GM23338 (cell line): ENCODE data around the gene NEO1. TPM values are rescaled to one million over a fixed set of nuclear protein-coding genes. Genes with fewer than 3 reads are reported as not detected.

Source experiments
- ATAC-seq: fragments of 200-7000 bp; cut with Tn5 transposase; 3 replicates; pipeline ENCODE4 v1.9.1; 2020
- DNase-seq: peaks from one replicate; pipeline ENCODE4 v3.0.0-alpha.2; 2015; ENCODE audit warnings: low spot score
- H2AFZ ChIP-seq: fragments of 200-600 bp; sonication (generic); 2 replicates; pipeline ENCODE4 v1.8.0; 2016; ENCODE audit warnings: antibody characterized with exemption, mild to moderate bottlenecking, moderate library complexity
- H3F3A ChIP-seq: fragments of 200-600 bp; sonication (generic); replicated peaks from 2 replicates; pipeline ENCODE4 v1.8.0; 2017; ENCODE audit warnings: antibody characterized with exemption, mixed run types, low read depth
- H3K27ac ChIP-seq: fragments of 200-600 bp; sonication (generic); 2 replicates; pipeline ENCODE4 v1.6.1; 2016; ENCODE audit warnings: low read depth
- H3K27me3 ChIP-seq: fragments of 200-600 bp; sonication (generic); 2 replicates; pipeline ENCODE4 v1.8.0; 2016; ENCODE audit warnings: mild to moderate bottlenecking, mixed run types, moderate library complexity; ENCODE audit not compliant: insufficient read depth
- H3K36me3 ChIP-seq: fragments of 200-600 bp; sonication (generic); 2 replicates; pipeline ENCODE4 v1.8.0; 2016; ENCODE audit warnings: mild to moderate bottlenecking; ENCODE audit not compliant: insufficient read depth
- H3K4me1 ChIP-seq: fragments of 200-600 bp; sonication (generic); 2 replicates; pipeline ENCODE4 v1.8.0; 2016; ENCODE audit warnings: mild to moderate bottlenecking, moderate library complexity; ENCODE audit not compliant: insufficient read depth
- H3K4me2 ChIP-seq: fragments of 200-600 bp; sonication (generic); 2 replicates; pipeline ENCODE4 v1.7.1; 2017; ENCODE audit warnings: mixed run types
- H3K4me3 ChIP-seq: fragments of 200-600 bp; sonication (generic); 2 replicates; pipeline ENCODE4 v1.6.1; 2016; ENCODE audit warnings: mixed run types
- H3K79me2 ChIP-seq: fragments of 200-600 bp; sonication (generic); replicated peaks from 2 replicates; pipeline ENCODE4 v1.8.0; 2017; ENCODE audit warnings: mild to moderate bottlenecking; ENCODE audit not compliant: insufficient read depth
- H3K9me2 ChIP-seq: fragments of 200-600 bp; sonication (generic); 2 replicates; pipeline ENCODE4 v1.8.0; 2017; ENCODE audit not compliant: insufficient read depth
- H4K20me1 ChIP-seq: fragments of 200-600 bp; sonication (generic); replicated peaks from 2 replicates; pipeline ENCODE4 v1.8.0; 2017; ENCODE audit warnings: mild to moderate bottlenecking; ENCODE audit not compliant: insufficient read depth
- H3K27ac Mint-ChIP-seq: 2 replicates; pipeline ENCODE4 v1.8.0; 2020; ENCODE audit warnings: inconsistent platforms, mild to moderate bottlenecking, moderate library complexity, mixed read lengths
- H3K27me3 Mint-ChIP-seq: 3 replicates; pipeline ENCODE4 v1.8.0; 2022; ENCODE audit warnings: low read depth, mild to moderate bottlenecking, moderate library complexity, mixed read lengths, inconsistent platforms; ENCODE audit not compliant: insufficient read depth, poor library complexity
- H3K36me3 Mint-ChIP-seq: 3 replicates; pipeline ENCODE4 v1.8.0; 2021; ENCODE audit warnings: low read depth, mild to moderate bottlenecking, inconsistent platforms, moderate library complexity, mixed read lengths
- H3K4me1 Mint-ChIP-seq: 3 replicates; pipeline ENCODE4 v1.8.0; 2020; ENCODE audit warnings: mild to moderate bottlenecking, inconsistent platforms, mixed read lengths
- H3K4me3 Mint-ChIP-seq: 3 replicates; pipeline ENCODE4 v1.8.0; 2021; ENCODE audit warnings: moderate library complexity, mild to moderate bottlenecking, inconsistent platforms, mixed read lengths
- H3K9me3 Mint-ChIP-seq: 3 replicates; pipeline ENCODE4 v1.8.0; 2020; ENCODE audit warnings: moderate library complexity, mild to moderate bottlenecking, inconsistent platforms, mixed read lengths
- CREB1 ChIP-seq: fragments of 250-450 bp; sonication (Bioruptor Pico); IDR thresholded peaks from 2 replicates; pipeline ENCODE4 v1.5.0; 2020; ENCODE audit warnings: low read depth, mild to moderate bottlenecking, moderate library complexity
- ETS1 ChIP-seq: IDR thresholded peaks from 2 replicates; pipeline ENCODE4 v1.6.1; 2016; ENCODE audit warnings: antibody characterized with exemption
- EZH2 ChIP-seq: fragments of 200-600 bp; sonication (generic); IDR thresholded peaks from one replicate; pipeline ENCODE4 v1.8.0; 2017; ENCODE audit warnings: antibody characterized with exemption, mild to moderate bottlenecking, low read depth; ENCODE audit not compliant: unreplicated experiment
- EZH2phosphoT487 ChIP-seq: fragments of 200-600 bp; sonication (generic); IDR thresholded peaks from one replicate; pipeline ENCODE4 v1.8.1; 2018; ENCODE audit warnings: antibody characterized with exemption; ENCODE audit not compliant: unreplicated experiment
- JUNB ChIP-seq: IDR thresholded peaks from one replicate; pipeline ENCODE4 v1.6.1; 2016; ENCODE audit warnings: antibody characterized with exemption; ENCODE audit not compliant: unreplicated experiment
- NANOG ChIP-seq: IDR thresholded peaks from 2 replicates; pipeline ENCODE4 v1.6.1; 2016; ENCODE audit warnings: antibody characterized with exemption, borderline replicate concordance
- POLR2AphosphoS5 ChIP-seq: IDR thresholded peaks from 2 replicates; pipeline ENCODE4 v1.6.1; 2016; ENCODE audit warnings: antibody characterized with exemption, low read depth
- STAT1 ChIP-seq: IDR thresholded peaks from one replicate; pipeline ENCODE4 v1.6.1; 2016; ENCODE audit warnings: antibody characterized with exemption; ENCODE audit not compliant: unreplicated experiment
- ZNF114 ChIP-seq: fragments of 250-450 bp; sonication (Bioruptor Pico); IDR thresholded peaks from 2 replicates; pipeline ENCODE4 v1.5.0; 2020; ENCODE audit warnings: mild to moderate bottlenecking, moderate library complexity
- ZNF331 ChIP-seq: fragments of 250-450 bp; sonication (Bioruptor Pico); IDR thresholded peaks from 2 replicates; pipeline ENCODE4 v1.5.0; 2020; ENCODE audit warnings: low read depth, mild to moderate bottlenecking, moderate library complexity
- polyA plus RNA-seq: library from polyadenylated mRNA; unstranded; fragments of >200 nt; fragmentation: Nextera tagmentation; extraction: Ambion mirVana; gene quantifications from 2 replicates; pipeline ENCODE4 v1.2.1, GENCODE V29; 2016
- total RNA-seq: library from RNA; depleted of rRNA; stranded (reverse); fragments of >200 nt; shearing (Covaris generic); gene quantifications from 2 replicates; pipeline ENCODE4 v1.2.3, GENCODE V29; 2014
- TF ChIP-seq, protein P1 (sequence below), 2 experiments: fragments of 200-600 bp in 1 of 2; sonication (generic) in 1 of 2; conservative IDR thresholded peaks; 2 replicates each; pipeline versions ENCODE4 v1.5.1 to v1.6.1; 2016 to 2017; ENCODE audit warnings: antibody characterized with exemption in 2 of 2, low read depth in 2 of 2, mild to moderate bottlenecking in 2 of 2, moderate library complexity in 1 of 2
- TF ChIP-seq, protein P2 (sequence below): fragments of 250-450 bp; sonication (Bioruptor Pico); IDR thresholded peaks from 2 replicates; pipeline ENCODE4 v1.5.0; 2020; ENCODE audit warnings: mild to moderate bottlenecking, moderate library complexity
- TF ChIP-seq, protein P3 (sequence below): IDR thresholded peaks from one replicate; pipeline ENCODE4 v1.6.1; 2018; ENCODE audit warnings: antibody characterized with exemption; ENCODE audit not compliant: unreplicated experiment

The NEO1 gene
- total and polyA plus RNA-seq, 2 experiments from 2014 or later, result 8.4 to 45.8 TPM

DNA sequence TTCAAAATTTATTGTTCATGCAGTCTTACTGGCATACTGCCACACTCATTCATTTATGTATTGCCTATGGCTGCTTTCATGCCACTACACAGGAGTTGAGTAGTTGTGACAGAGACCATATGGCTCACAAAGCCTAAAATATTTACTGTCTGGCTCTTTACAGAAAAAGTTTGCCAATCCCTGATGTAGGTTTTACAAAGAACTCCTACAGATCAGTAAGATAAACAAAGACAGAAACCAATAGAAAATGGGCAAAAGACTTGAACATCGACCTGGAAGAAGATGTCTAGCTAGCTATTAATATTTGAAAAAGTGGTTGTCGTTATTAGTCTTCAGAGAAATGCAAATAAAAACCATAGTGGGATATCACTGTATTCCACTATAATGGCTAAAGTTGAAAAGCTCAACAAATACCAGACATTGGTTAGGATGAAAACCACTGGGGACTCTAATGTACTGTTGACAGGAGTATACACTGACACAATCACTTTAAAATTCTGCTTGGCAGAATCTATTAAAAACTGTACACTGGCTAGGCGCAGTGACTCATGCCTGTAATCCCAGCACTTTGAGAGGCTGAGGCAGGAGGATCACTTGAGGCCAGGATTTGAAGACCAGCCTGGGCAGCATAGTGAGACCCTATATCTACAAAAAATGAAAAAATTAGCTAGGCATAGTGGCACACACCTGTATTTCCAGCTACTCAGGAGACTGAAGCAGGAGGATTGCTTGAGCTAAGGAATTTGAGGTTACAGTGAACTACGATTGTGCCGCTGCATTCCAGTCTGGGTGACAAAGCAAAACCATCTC, 87.7 kb downstream of the NEO1 start:
- no peak overlapping the region for H3K4me3 Mint-ChIP-seq

More for the DNA sequence above, 87.7 kb downstream of the NEO1 start:
- Mint-ChIP-seq H3K9me3 (no peaks in the 10 kb centered on the region), H3K36me3 (no peaks in the 10 kb centered on the region; the same call in 2 of the 3 replicates), H3K4me1 (peaks cover 2% of the 10 kb centered on the region; the same call in 1 of the 3 replicates), H3K27me3 (no peaks in the 10 kb centered on the region), H3K27ac (no peak overlapping the region)
- Histone ChIP-seq H3K4me2 (no peak overlapping the region), H3F3A (no peaks in the 10 kb centered on the region), H3K4me3 (no peak overlapping the region), H3K36me3 (no peaks in the 10 kb centered on the region; the same call in 1 of the 2 replicates), H4K20me1 (no peaks in the 10 kb centered on the region), H3K27ac (no peak overlapping the region; the same call in 1 of the 2 replicates), H3K79me2 (no peaks in the 10 kb centered on the region), H3K4me1 (no peaks in the 10 kb centered on the region), H2AFZ (no peak overlapping the region), H3K27me3 (no peaks in the 10 kb centered on the region), H3K9me2 (no peaks in the 10 kb centered on the region)
- TF ChIP-seq, protein P1, sequence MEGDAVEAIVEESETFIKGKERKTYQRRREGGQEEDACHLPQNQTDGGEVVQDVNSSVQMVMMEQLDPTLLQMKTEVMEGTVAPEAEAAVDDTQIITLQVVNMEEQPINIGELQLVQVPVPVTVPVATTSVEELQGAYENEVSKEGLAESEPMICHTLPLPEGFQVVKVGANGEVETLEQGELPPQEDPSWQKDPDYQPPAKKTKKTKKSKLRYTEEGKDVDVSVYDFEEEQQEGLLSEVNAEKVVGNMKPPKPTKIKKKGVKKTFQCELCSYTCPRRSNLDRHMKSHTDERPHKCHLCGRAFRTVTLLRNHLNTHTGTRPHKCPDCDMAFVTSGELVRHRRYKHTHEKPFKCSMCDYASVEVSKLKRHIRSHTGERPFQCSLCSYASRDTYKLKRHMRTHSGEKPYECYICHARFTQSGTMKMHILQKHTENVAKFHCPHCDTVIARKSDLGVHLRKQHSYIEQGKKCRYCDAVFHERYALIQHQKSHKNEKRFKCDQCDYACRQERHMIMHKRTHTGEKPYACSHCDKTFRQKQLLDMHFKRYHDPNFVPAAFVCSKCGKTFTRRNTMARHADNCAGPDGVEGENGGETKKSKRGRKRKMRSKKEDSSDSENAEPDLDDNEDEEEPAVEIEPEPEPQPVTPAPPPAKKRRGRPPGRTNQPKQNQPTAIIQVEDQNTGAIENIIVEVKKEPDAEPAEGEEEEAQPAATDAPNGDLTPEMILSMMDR (conservative IDR thresholded peaks at IDR 0.05; ENCODE audit: low read depth in 2 of 2), result no peak
- no peak for TF ChIP-seq ZNF114 (CRISPR knock-in tag)
- TF ChIP-seq, protein P2, sequence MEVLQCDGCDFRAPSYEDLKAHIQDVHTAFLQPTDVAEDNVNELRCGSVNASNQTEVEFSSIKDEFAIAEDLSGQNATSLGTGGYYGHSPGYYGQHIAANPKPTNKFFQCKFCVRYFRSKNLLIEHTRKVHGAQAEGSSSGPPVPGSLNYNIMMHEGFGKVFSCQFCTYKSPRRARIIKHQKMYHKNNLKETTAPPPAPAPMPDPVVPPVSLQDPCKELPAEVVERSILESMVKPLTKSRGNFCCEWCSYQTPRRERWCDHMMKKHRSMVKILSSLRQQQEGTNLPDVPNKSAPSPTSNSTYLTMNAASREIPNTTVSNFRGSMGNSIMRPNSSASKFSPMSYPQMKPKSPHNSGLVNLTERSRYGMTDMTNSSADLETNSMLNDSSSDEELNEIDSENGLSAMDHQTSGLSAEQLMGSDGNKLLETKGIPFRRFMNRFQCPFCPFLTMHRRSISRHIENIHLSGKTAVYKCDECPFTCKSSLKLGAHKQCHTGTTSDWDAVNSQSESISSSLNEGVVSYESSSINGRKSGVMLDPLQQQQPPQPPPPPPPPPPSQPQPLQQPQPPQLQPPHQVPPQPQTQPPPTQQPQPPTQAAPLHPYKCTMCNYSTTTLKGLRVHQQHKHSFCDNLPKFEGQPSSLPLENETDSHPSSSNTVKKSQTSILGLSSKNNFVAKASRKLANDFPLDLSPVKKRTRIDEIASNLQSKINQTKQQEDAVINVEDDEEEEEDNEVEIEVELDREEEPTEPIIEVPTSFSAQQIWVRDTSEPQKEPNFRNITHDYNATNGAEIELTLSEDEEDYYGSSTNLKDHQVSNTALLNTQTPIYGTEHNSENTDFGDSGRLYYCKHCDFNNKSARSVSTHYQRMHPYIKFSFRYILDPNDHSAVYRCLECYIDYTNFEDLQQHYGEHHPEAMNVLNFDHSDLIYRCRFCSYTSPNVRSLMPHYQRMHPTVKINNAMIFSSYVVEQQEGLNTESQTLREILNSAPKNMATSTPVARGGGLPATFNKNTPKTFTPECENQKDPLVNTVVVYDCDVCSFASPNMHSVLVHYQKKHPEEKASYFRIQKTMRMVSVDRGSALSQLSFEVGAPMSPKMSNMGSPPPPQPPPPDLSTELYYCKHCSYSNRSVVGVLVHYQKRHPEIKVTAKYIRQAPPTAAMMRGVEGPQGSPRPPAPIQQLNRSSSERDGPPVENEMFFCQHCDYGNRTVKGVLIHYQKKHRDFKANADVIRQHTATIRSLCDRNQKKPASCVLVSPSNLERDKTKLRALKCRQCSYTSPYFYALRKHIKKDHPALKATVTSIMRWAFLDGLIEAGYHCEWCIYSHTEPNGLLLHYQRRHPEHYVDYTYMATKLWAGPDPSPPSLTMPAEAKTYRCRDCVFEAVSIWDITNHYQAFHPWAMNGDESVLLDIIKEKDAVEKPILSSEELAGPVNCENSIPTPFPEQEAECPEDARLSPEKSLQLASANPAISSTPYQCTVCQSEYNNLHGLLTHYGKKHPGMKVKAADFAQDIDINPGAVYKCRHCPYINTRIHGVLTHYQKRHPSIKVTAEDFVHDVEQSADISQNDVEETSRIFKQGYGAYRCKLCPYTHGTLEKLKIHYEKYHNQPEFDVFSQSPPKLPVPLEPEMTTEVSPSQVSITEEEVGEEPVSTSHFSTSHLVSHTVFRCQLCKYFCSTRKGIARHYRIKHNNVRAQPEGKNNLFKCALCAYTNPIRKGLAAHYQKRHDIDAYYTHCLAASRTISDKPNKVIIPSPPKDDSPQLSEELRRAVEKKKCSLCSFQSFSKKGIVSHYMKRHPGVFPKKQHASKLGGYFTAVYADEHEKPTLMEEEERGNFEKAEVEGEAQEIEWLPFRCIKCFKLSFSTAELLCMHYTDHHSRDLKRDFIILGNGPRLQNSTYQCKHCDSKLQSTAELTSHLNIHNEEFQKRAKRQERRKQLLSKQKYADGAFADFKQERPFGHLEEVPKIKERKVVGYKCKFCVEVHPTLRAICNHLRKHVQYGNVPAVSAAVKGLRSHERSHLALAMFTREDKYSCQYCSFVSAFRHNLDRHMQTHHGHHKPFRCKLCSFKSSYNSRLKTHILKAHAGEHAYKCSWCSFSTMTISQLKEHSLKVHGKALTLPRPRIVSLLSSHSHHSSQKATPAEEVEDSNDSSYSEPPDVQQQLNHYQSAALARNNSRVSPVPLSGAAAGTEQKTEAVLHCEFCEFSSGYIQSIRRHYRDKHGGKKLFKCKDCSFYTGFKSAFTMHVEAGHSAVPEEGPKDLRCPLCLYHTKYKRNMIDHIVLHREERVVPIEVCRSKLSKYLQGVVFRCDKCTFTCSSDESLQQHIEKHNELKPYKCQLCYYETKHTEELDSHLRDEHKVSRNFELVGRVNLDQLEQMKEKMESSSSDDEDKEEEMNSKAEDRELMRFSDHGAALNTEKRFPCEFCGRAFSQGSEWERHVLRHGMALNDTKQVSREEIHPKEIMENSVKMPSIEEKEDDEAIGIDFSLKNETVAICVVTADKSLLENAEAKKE (CRISPR knock-in tag), result no peak
- TF ChIP-seq POLR2AphosphoS5, result no peak
- TF ChIP-seq EZH2phosphoT487, result no peak
- TF ChIP-seq EZH2, result no peak
- TF ChIP-seq ETS1, result no peak
- TF ChIP-seq CREB1 (CRISPR knock-in tag), result no peak
- TF ChIP-seq NANOG, result no peak
- no peak for TF ChIP-seq JUNB
- no peak for TF ChIP-seq ZNF331 (CRISPR knock-in tag)
- TF ChIP-seq, protein P3, sequence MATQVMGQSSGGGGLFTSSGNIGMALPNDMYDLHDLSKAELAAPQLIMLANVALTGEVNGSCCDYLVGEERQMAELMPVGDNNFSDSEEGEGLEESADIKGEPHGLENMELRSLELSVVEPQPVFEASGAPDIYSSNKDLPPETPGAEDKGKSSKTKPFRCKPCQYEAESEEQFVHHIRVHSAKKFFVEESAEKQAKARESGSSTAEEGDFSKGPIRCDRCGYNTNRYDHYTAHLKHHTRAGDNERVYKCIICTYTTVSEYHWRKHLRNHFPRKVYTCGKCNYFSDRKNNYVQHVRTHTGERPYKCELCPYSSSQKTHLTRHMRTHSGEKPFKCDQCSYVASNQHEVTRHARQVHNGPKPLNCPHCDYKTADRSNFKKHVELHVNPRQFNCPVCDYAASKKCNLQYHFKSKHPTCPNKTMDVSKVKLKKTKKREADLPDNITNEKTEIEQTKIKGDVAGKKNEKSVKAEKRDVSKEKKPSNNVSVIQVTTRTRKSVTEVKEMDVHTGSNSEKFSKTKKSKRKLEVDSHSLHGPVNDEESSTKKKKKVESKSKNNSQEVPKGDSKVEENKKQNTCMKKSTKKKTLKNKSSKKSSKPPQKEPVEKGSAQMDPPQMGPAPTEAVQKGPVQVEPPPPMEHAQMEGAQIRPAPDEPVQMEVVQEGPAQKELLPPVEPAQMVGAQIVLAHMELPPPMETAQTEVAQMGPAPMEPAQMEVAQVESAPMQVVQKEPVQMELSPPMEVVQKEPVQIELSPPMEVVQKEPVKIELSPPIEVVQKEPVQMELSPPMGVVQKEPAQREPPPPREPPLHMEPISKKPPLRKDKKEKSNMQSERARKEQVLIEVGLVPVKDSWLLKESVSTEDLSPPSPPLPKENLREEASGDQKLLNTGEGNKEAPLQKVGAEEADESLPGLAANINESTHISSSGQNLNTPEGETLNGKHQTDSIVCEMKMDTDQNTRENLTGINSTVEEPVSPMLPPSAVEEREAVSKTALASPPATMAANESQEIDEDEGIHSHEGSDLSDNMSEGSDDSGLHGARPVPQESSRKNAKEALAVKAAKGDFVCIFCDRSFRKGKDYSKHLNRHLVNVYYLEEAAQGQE, result no peak
- TF ChIP-seq STAT1, result no peak
- no peak for ATAC-seq
- no peak for DNase-seq
